AG09309 (cell line): ENCODE measurements around the gene FAM114A2.
"Not testable (repeated sequence)": the region's sequence is repeated elsewhere in the genome, so short reads cannot be mapped to it uniquely, and the experiment has no call there.

Source experiments
- DNase-seq: peaks from one replicate; pipeline ENCODE4 v3.0.0-alpha.2; 2010; ENCODE audit warnings: low read depth
- H3K4me3 ChIP-seq: 2 replicates; pipeline ENCODE4 v1.5.1; 2011; ENCODE audit warnings: mild to moderate bottlenecking, low read depth, low read length, moderate library complexity; ENCODE audit not compliant: control insufficient read depth
- CTCF ChIP-seq: IDR thresholded peaks from 2 replicates; pipeline ENCODE4 v1.5.1; 2011; ENCODE audit warnings: mild to moderate bottlenecking, low read depth, low read length, inconsistent platforms; ENCODE audit not compliant: insufficient read depth, control insufficient read depth; ENCODE audit errors: missing control alignments

Gene FAM114A2

GRCh38 chr5:154034944-154035343 is 3.8 kb downstream of the FAM114A2 start:
- no peak overlapping the region for H3K4me3 ChIP-seq
- no peak for TF ChIP-seq CTCF
- DNase-seq = no peak

GRCh38 chr5:154031937-154032489 is 6.7 kb downstream of the FAM114A2 start:
- no peak for DNase-seq
- no peak for TF ChIP-seq CTCF
- no peak overlapping the region for H3K4me3 ChIP-seq

- DNase-seq = no peak
- no peak for TF ChIP-seq CTCF
- H3K4me3 ChIP-seq = no peak overlapping the region
These were observed 12.8 kb downstream of the FAM114A2 start for GRCh38 chr5:154025951-154026350.

GRCh38 chr5:154018919-154019318 is 19.8 kb downstream of the FAM114A2 start:
- H3K4me3 ChIP-seq, DNase-seq: not testable (repeated sequence)

GRCh38 chr5:154015071-154015693 is 23.5 kb downstream of the FAM114A2 start:
- TF ChIP-seq CTCF = no peak

GRCh38 chr5:154010660-154011059 is 28.1 kb downstream of the FAM114A2 start:
- no peak for DNase-seq
- H3K4me3 ChIP-seq = no peak overlapping the region
- TF ChIP-seq CTCF = no peak

More at GRCh38 chr5:154015071-154015693, 23.5 kb downstream of the FAM114A2 start:
- no peak overlapping the region for H3K4me3 ChIP-seq
- DNase-seq = no peak

GRCh38 chr5:154005648-154006047 is 33.1 kb downstream of the FAM114A2 start:
- DNase-seq = no peak
- TF ChIP-seq CTCF = no peak
- H3K4me3 ChIP-seq = no peak overlapping the region
